Neural crest cell (in vitro differentiated cells): Measurements from ENCODE around the gene MEX3C. TPM values are rescaled to one million over a fixed set of nuclear protein-coding genes. Genes with fewer than 3 reads are reported as not detected.

Source experiments
- DNase-seq: peaks from one replicate; pipeline ENCODE4 v3.0.0; 2021; ENCODE audit warnings: low read depth, mixed read lengths, low spot score
- H3K27ac Mint-ChIP-seq: one replicate; pipeline ENCODE4 v1.8.0; 2021; ENCODE audit warnings: mild to moderate bottlenecking, mixed read lengths; ENCODE audit not compliant: unreplicated experiment
- H3K27me3 Mint-ChIP-seq: 2 replicates; pipeline ENCODE4 v1.8.0; 2021; ENCODE audit warnings: low read depth, mild to moderate bottlenecking, mixed read lengths
- H3K36me3 Mint-ChIP-seq: 2 replicates; pipeline ENCODE4 v1.8.0; 2021; ENCODE audit warnings: low read depth, mild to moderate bottlenecking, mixed read lengths
- H3K4me1 Mint-ChIP-seq: 2 replicates; pipeline ENCODE4 v1.8.0; 2021; ENCODE audit warnings: mixed read lengths
- H3K4me3 Mint-ChIP-seq: one replicate; pipeline ENCODE4 v1.8.0; 2021; ENCODE audit warnings: mild to moderate bottlenecking, mixed read lengths
- H3K9me3 Mint-ChIP-seq: 2 replicates; pipeline ENCODE4 v1.8.0; 2021; ENCODE audit warnings: mixed read lengths
- CTCF ChIP-seq: fragments of 200-600 bp; sonication (generic); conservative IDR thresholded peaks from 2 replicates; pipeline ENCODE4 v1.5.0; 2021; ENCODE audit warnings: antibody characterized with exemption, mild to moderate bottlenecking
- total RNA-seq: library from RNA; stranded (reverse); gene quantifications from 2 replicates; pipeline ENCODE4 v1.2.1, GENCODE V29; 2021

Gene MEX3C
- total RNA-seq, 1 donor from 2014 or later, result 70.7 TPM

GRCh38 chr18:51135364-51135763, 62.1 kb downstream of the MEX3C start:
- H3K27ac Mint-ChIP-seq, result no peak overlapping the region
- no peak for DNase-seq
- no peak overlapping the region for H3K4me3 Mint-ChIP-seq
- no peak for TF ChIP-seq CTCF
- H3K27me3 Mint-ChIP-seq, result no peaks in the 10 kb centered on the region
- H3K36me3 Mint-ChIP-seq, result no peaks in the 10 kb centered on the region
- H3K9me3 Mint-ChIP-seq, result no peaks in the 10 kb centered on the region
- no peaks in the 10 kb centered on the region for H3K4me1 Mint-ChIP-seq

DNA sequence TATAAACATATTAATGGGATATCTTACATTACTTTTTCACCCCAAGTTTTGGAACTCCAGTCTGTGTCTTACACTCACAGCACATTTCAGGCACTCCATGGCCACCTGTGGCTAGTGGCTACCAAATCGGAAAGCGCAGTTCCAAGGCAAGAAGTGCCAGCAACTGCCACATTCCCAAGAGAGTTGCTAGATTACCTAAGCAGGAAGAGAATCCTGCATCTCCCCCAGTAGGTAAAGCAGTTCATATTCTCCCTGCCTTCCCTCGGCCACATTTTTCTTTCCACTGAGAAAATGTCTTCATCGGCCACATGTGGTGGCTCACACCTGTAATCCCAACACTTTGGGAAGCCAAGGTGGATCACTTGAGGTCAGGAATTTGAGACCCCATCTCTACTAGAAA, 62.8 kb downstream of the MEX3C start:
- no peaks in the 10 kb centered on the region for H3K9me3 Mint-ChIP-seq
- DNase-seq, result no peak
- no peaks in the 10 kb centered on the region for H3K4me1 Mint-ChIP-seq
- H3K36me3 Mint-ChIP-seq, result no peaks in the 10 kb centered on the region
- TF ChIP-seq CTCF, result no peak
- no peak overlapping the region for H3K4me3 Mint-ChIP-seq
- H3K27ac Mint-ChIP-seq, result no peak overlapping the region
- no peaks in the 10 kb centered on the region for H3K27me3 Mint-ChIP-seq

DNA sequence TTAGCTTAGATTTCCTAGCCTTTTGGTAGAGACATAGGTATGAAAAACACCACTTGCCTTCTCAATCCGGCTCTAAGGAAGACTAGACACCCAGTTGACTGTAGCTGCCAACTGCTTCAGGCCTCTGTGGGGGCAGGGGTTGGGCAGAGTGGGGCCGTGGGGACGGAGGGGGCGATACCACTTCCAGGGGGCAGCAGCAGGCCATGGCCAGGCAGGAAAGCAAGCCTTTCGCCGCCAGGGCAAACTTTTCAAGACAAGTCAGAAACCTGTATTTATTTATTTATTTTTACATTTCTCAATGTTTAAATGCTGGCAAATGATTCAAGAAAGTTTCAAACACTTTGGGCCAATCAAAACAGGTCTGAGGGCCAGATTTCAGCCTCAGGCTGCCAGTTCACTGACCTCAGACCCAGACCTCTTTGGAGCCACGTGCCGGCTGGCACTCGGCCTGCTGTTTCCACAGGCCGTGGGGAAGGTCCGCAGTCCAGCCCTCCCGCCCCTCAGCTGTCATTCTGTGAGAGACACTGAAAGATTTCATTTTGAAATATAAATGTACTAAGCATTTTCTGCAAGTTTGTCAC, 63.8 kb downstream of the MEX3C start:
- H3K4me1 Mint-ChIP-seq, result no peaks in the 10 kb centered on the region
- no peaks in the 10 kb centered on the region for H3K9me3 Mint-ChIP-seq
- H3K27ac Mint-ChIP-seq, result no peak overlapping the region

DNA sequence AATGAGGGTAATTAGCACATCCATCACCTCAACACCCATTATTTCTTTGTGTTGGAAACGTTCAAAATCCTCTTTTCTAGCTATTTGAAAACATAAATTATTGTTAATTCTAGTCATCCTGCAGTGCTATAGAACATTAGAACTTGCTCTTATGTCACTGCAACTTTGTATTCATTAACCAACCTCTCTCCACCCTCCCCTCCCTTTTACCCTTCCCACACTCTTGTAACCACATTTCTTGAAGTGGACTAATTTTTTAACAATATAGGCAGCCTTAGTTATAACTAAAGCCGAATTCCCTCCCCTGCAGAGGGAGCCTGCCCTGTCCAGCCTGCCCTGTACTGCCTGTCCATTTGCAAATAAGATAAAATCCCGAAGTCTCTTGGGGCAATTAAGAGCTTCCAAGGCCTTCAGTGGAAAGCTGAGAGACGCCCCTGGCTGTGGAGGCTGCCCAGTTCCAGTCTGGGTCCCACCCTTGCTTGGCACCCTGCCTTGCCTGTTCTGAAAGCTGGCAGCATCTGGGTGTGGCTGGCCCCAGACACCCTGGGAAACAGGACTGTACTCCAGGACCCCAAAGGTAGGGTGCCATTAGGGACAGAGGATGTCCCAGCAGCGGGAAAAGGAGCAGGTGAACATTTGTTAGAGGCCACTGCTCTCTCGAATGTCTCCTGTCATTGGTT, 65.1 kb downstream of the MEX3C start:
- TF ChIP-seq CTCF, result no peak
- H3K4me1 Mint-ChIP-seq, result no peaks in the 10 kb centered on the region
- H3K27ac Mint-ChIP-seq, result no peak overlapping the region
- H3K9me3 Mint-ChIP-seq, result no peaks in the 10 kb centered on the region
- H3K36me3 Mint-ChIP-seq, result no peaks in the 10 kb centered on the region
- H3K27me3 Mint-ChIP-seq, result no peaks in the 10 kb centered on the region
- H3K4me3 Mint-ChIP-seq, result no peak overlapping the region
- DNase-seq, result no peak

More for the DNA sequence above, 63.8 kb downstream of the MEX3C start:
- no peak for TF ChIP-seq CTCF
- DNase-seq, result no peak
- Mint-ChIP-seq H3K27me3 (no peaks in the 10 kb centered on the region), H3K36me3 (no peaks in the 10 kb centered on the region), H3K4me3 (no peak overlapping the region)

GRCh38 chr18:51128533-51128932, 68.9 kb downstream of the MEX3C start:
- H3K27ac Mint-ChIP-seq, result no peak overlapping the region
- H3K4me3 Mint-ChIP-seq, result no peak overlapping the region

More at GRCh38 chr18:51128533-51128932, 68.9 kb downstream of the MEX3C start:
- H3K36me3 Mint-ChIP-seq, result no peaks in the 10 kb centered on the region
- no peaks in the 10 kb centered on the region for H3K27me3 Mint-ChIP-seq
- no peak for DNase-seq
- TF ChIP-seq CTCF, result no peak
- H3K4me1 Mint-ChIP-seq, result no peaks in the 10 kb centered on the region
- no peaks in the 10 kb centered on the region for H3K9me3 Mint-ChIP-seq
